HCT116 (cell line): ENCODE measurements around the gene ZFP36.

Source experiments
- EZH2 ChIP-seq: fragments of 200-600 bp; sonication (generic); IDR thresholded peaks from 2 replicates; pipeline ENCODE4 v1.6.1; 2017; ENCODE audit warnings: antibody characterized with exemption, mixed run types
- JUND ChIP-seq: IDR thresholded peaks from 2 replicates; pipeline ENCODE4 v1.6.1; 2012
- POLR2A ChIP-seq: IDR thresholded peaks from 2 replicates; pipeline ENCODE4 v1.7.0; 2011; ENCODE audit warnings: borderline replicate concordance; ENCODE audit not compliant: insufficient read depth, insufficient read length; ENCODE audit errors: extremely low read depth
- TCF7L2 ChIP-seq: IDR thresholded peaks from 2 replicates; pipeline ENCODE4 v1.7.0; 2011; ENCODE audit warnings: borderline replicate concordance, inconsistent platforms; ENCODE audit not compliant: insufficient read depth, insufficient read length; ENCODE audit errors: extremely low read depth
- TF ChIP-seq, protein P1 (sequence below): IDR thresholded peaks from 2 replicates; pipeline ENCODE4 v1.6.1; 2011; ENCODE audit warnings: mild to moderate bottlenecking, low read length, moderate library complexity; ENCODE audit not compliant: insufficient replicate concordance; ENCODE audit errors: extremely low read depth

DNA sequence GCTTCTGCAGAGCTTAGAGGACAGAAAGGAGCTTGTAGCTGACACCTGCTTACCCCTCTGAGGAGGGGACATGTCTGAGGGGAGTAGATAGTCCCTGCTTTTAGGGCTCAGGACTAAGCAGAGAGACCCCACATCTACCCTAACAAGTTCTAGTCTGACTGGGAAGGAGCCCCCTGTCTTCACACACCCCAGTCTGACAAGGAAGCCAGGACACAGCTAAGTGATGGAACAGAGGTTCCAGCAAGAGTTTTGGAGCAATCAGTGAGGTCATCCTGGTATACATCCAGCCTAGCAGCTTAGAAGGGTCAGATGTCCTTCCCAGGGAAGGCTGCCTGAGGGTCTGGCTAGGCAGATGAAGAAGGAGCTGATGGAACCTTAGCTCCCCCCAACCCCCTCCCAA lies 30.7 kb upstream of the ZFP36 start:
- TF ChIP-seq POLR2A (no peak), TCF7L2 (no peak), EZH2 (no peak), JUND (no peak)
- TF ChIP-seq, protein P1, sequence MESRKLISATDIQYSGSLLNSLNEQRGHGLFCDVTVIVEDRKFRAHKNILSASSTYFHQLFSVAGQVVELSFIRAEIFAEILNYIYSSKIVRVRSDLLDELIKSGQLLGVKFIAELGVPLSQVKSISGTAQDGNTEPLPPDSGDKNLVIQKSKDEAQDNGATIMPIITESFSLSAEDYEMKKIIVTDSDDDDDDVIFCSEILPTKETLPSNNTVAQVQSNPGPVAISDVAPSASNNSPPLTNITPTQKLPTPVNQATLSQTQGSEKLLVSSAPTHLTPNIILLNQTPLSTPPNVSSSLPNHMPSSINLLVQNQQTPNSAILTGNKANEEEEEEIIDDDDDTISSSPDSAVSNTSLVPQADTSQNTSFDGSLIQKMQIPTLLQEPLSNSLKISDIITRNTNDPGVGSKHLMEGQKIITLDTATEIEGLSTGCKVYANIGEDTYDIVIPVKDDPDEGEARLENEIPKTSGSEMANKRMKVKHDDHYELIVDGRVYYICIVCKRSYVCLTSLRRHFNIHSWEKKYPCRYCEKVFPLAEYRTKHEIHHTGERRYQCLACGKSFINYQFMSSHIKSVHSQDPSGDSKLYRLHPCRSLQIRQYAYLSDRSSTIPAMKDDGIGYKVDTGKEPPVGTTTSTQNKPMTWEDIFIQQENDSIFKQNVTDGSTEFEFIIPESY, result no peak
